HL-60 (cell line): Measurements from ENCODE around the gene DENND5A.
"Not testable (repeated sequence)": the region's sequence is repeated elsewhere in the genome, so short reads cannot be mapped to it uniquely, and the experiment has no call there.

ENCODE experiments used
- DNase-seq, 2 experiments: peaks; one replicate each; pipeline ENCODE4 v3.0.0-alpha.2; 2010 to 2020; ENCODE audit warnings: low read depth in 1 of 2, low spot score in 1 of 2
- H3K27ac ChIP-seq: fragments of 250-450 bp; sonication (Bioruptor Pico); replicated peaks from 2 replicates; pipeline ENCODE4 v1.5.1; 2020; ENCODE audit warnings: mild to moderate bottlenecking, moderate library complexity
- H3K27me3 ChIP-seq: fragments of 250-450 bp; sonication (Bioruptor Pico); 2 replicates; pipeline ENCODE4 v1.5.1; 2021; ENCODE audit warnings: mild to moderate bottlenecking, moderate library complexity; ENCODE audit not compliant: insufficient read depth, poor library complexity, severe bottlenecking
- H3K4me3 ChIP-seq: replicated peaks from 2 replicates; pipeline ENCODE4 v1.5.1; 2011; ENCODE audit warnings: mild to moderate bottlenecking, control low read depth, low read length; ENCODE audit not compliant: insufficient read depth
- GABPA ChIP-seq: IDR thresholded peaks from 2 replicates; pipeline ENCODE4 v1.6.1; 2012; ENCODE audit warnings: low read depth
- POLR2AphosphoS5 ChIP-seq: IDR thresholded peaks from 2 replicates; pipeline ENCODE4 v1.6.1; 2012; ENCODE audit warnings: low read depth
- REST ChIP-seq: IDR thresholded peaks from 2 replicates; pipeline ENCODE4 v1.6.1; 2012; ENCODE audit warnings: low read depth; ENCODE audit not compliant: insufficient replicate concordance
- SPI1 ChIP-seq: IDR thresholded peaks from 2 replicates; pipeline ENCODE4 v1.6.1; 2012; ENCODE audit warnings: low read depth, mild to moderate bottlenecking, borderline replicate concordance
- TF ChIP-seq, protein P1 (sequence below): IDR thresholded peaks from one replicate; pipeline ENCODE4 v1.5.1; 2011; ENCODE audit warnings: low read length, control low read depth, inconsistent platforms; ENCODE audit not compliant: insufficient read depth

The DENND5A gene

DNA sequence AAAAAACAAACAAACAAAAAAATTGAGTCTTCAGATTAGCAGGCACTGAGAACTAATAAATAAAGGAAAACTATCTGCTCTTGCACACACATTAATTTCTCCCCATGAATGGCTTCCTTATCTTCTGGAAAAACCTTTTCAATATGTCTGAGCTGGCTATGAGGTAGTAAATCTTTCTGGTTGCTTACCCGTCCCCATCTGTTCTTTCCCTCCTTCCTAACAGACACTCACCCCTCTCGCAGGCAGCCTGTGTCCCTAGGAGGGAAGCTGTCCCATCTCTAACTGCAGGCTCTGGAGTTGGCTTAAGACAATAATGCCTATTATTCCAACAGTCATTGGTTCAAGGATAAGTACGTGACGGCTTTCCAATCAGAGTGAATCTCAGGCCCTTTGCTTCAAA, 165.5 kb downstream of the DENND5A start:
- H3K27me3 ChIP-seq = no peaks in the 10 kb centered on the region
- H3K27ac ChIP-seq = no peak overlapping the region
- TF ChIP-seq POLR2AphosphoS5 = no peak
- TF ChIP-seq, protein P1, sequence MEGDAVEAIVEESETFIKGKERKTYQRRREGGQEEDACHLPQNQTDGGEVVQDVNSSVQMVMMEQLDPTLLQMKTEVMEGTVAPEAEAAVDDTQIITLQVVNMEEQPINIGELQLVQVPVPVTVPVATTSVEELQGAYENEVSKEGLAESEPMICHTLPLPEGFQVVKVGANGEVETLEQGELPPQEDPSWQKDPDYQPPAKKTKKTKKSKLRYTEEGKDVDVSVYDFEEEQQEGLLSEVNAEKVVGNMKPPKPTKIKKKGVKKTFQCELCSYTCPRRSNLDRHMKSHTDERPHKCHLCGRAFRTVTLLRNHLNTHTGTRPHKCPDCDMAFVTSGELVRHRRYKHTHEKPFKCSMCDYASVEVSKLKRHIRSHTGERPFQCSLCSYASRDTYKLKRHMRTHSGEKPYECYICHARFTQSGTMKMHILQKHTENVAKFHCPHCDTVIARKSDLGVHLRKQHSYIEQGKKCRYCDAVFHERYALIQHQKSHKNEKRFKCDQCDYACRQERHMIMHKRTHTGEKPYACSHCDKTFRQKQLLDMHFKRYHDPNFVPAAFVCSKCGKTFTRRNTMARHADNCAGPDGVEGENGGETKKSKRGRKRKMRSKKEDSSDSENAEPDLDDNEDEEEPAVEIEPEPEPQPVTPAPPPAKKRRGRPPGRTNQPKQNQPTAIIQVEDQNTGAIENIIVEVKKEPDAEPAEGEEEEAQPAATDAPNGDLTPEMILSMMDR = no peak
- no peak for TF ChIP-seq REST
- no peak for TF ChIP-seq SPI1
- no peak for TF ChIP-seq GABPA
- no peak overlapping the region for H3K4me3 ChIP-seq
- DNase-seq = no peak

DNA sequence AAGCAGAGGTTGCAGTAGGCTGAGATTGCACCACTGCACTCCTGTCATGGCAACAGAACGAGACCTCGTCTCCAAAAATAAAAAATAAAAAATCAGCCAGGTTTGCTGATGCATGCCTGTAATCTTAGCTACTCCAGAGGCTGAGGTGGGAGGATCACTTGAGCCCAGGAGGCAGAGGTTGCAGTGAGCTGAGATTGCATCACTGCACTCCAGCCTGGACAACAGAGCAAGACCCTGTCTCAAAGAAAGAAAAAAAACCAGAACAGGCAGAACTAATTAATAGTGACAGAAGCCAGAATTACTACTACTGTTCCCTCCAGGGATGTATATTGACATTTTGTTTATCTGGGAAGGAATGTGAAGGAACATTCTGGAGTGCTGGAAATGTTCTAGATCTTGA, 166.7 kb downstream of the DENND5A start:
- H3K27ac ChIP-seq, H3K27me3 ChIP-seq, DNase-seq, H3K4me3 ChIP-seq: not testable (repeated sequence)

DNA sequence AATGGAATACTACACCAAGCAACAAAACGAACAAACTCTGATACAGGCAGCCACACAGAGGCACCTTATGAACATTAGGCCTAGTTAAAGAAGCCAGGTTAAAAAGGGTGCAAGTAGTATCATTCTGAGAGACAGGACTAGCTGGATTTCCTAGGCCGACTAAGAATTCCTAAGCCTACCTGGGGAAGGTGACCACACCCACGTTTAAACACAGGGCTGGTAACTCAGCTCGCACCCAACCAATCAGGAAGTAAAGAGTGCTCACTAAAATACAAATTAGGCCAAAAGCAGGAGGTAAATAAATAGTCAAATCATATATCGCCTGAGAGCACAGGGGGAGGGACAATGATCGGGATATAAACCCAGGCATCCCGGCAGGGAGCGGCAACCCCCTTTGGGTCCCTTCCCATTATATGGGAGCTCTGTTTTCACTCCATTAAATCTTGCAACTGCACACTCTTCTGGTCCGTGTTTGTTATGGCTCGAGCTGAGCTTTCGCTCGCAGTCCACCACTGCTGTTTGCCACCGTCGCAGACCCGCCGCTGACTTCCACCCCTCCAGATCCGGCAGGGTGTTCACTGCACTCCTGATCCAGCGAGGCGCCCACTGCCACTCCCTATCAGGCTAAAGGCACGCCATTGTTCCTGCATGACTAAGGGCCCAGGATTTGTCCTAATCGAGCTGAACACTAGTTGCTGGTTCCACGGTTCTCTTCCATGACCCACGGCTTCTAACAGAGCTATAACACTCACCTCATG, 167.8 kb downstream of the DENND5A start:
- not testable (repeated sequence) for H3K4me3 ChIP-seq, H3K27me3 ChIP-seq, DNase-seq, H3K27ac ChIP-seq

- peaks cover 8% of the 10 kb centered on the region for H3K27me3 ChIP-seq
- H3K4me3 ChIP-seq = no peak overlapping the region
- no peak overlapping the region for H3K27ac ChIP-seq
- DNase-seq = no peak
- TF ChIP-seq GABPA (no peak), POLR2AphosphoS5 (no peak), REST (no peak), SPI1 (no peak)
- TF ChIP-seq, protein P1 = no peak
Measured at GRCh38 chr11:9096427-9096826, 168.7 kb downstream of the DENND5A start.

- H3K27me3 ChIP-seq = peaks cover 13% of the 10 kb centered on the region
- no peak for DNase-seq
- H3K4me3 ChIP-seq = no peak overlapping the region
- TF ChIP-seq SPI1 = no peak
- TF ChIP-seq, protein P1 = peak; percentile 37
- no peak overlapping the region for H3K27ac ChIP-seq
Measured at GRCh38 chr11:9095421-9095820, 169.7 kb downstream of the DENND5A start.
